ENCODE results near the gene LARGE1.
"Not testable (repeated sequence)": the region's sequence is repeated elsewhere in the genome, so short reads cannot be mapped to it uniquely, and the experiment has no call there.

Gene LARGE1

DNA sequence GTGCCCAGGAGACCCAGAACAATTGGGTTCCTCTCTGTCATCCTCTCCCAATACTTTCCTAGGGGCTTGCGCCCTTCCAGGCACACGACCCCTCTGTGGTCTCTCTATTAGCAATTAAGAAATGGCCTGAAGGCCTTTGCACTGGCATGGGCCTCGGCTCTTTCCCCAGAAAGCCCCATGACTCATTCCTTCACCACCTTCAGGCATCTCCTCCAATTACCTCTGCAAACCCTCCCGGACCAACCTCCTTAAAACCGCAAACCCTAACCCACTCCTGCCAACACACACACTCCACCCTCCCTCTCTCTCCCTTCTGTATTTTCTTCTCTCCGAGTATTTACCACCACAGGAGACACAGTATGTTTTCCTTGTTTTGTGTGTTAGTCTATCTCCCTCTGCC is 36.7 kb downstream of the LARGE1 start:
- no peak for DNase-seq

DNA sequence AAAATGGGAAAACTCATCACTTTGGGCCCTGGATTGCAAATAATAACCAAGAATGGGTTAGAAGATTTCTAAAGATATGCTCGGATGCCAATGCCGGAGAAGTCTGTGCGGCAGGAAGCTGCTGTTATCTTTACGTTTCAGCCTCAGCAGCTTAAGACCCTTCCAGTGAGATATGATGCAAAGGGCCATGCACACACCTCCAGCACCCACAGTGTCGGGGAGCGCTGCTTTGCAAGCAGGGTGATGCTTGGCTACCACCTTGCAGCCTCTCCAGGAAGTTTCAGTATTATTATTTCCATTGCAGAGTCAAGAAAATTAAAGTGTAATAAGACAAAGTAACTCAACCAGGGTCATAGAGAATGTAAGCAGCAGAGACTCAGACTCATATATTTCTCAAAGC is 37.3 kb downstream of the LARGE1 start:
- DNase-seq: no peak

DNA sequence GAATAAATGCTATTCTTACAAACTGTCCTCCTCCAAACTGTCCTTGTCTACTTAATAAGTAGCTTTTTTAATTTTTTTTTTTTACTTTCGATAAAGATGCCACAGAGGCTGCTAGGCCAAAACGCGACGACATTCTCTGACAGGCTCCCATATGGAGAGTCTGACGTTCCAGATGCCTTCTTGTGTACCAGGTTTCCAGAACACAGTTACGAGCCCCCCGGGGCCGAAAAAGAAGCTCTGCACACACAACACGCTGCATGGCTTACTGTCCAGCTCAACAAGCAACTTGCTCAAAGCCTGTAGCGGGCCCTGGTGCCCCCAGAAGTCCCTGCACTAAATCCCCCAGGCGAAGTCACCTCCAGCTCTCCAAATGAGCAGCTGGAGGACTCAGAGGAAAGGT is 39.3 kb downstream of the LARGE1 start:
- DNase-seq: no peak

DNA sequence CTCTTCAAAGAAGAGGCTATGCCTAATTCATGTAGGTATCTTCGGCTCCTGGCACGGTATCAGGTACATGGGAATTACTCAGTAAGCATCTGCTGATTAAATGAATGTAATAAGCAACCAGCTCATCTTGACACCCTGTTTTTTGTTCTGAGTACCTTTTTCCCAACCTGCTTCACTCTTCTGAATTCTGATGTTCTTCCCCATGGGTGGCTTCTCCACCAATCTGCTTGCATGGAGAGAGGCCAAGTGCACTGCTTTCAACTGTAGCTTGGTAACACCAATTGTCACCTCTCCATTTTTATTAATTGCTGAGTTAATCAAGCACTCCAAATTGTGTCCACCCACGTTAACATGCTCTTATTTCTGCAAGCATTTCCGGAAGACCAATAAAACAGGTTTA is 40.5 kb downstream of the LARGE1 start:
- no peak for DNase-seq

DNA sequence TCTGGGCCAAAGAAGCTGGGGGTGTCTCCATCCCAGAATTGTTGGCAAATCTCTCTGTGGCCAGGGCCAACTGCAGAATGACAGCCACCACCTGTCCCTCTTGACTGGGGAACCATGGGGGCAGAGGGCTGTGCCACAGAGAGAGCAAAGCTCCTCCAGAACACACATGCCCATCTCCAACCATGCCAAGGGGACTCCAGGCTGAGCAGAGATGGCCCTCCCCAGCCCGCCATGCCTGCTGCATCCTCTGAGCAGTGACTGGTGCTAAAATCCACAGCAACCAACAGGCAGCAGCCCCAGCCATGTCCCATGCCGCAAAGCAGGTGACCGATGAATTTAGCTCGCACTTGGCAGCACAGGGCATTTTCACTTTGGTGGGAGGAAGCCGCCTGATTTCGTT is 45.0 kb downstream of the LARGE1 start:
- DNase-seq: no peak

DNA sequence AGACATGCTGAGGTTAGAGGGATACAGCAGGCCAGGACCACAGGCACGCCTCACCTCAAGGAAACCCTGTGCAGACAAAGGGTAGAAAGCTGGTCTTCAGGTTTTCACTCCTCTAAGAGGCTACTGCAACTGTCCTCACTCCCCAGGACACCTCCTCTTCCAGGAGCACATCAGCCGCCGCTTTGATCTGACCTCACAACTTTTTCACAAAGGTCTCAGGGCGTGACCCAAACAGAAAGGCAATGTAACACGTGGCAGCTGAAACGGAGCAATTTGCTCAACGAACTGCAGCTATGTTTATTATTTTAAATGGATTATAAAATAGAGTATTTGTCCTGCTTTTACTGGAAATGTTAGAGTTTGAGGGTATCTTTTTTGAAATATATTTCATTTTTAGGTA is 46.1 kb downstream of the LARGE1 start:
- DNase-seq: no peak

DNA sequence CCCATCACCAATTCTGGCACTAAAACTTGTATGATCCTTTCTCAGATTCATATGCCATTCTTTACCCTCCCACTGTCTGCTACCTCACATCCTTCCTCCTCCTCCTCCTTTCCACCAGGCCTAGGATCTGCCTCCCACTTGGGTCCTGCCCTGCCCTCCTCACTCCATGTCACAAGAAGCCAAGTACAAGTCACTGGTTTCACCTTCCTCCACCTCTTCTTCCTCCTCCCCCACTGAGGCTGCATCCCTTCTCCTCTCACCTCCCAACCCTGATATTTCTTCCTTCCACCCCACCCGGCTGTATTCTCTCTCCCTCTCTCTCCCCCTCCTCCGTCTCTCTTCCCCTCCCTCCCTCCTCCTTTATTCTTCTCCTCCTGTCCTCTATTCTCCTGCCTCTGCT is 46.6 kb downstream of the LARGE1 start:
- DNase-seq: no peak

DNA sequence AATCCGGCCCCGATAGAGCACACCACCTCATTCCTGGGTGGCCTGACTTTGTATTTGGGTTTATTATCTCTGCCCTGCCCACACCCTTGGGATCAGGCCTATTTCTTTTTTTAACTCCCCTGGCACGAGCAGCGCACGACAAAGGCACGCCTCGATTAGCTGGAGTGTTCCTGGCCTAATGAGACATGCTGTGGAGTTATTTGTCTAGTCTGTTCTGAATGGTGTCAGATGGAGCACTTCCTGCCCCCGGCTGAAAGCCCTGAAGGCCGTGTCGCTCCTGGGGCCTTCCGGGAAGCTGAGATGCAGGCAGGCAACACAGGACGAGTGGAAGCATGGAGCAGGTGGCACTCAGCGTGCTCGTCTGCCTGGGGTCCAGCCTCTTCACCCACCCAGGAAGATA is 47.1 kb downstream of the LARGE1 start:
- DNase-seq: no peak

DNA sequence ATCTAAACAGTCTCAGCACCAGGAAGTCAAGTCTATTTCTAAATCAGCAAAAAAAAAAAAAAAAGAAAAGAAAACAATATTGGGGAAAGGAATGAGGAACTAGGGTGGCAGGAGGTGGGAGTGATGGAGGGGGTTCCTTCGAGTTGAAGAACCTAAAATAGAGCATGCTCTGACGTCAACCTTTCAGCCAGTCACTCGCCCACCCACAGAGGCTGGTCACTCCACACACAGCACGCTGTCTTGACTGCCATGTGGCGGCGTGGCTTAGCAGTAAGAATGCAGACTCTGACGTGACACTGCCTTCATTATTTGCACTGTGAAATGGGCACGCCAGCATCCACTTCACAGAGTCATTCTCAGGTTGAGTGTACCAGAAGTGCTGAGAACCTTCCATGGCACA is 48.3 kb downstream of the LARGE1 start:
- no peak for DNase-seq

DNA sequence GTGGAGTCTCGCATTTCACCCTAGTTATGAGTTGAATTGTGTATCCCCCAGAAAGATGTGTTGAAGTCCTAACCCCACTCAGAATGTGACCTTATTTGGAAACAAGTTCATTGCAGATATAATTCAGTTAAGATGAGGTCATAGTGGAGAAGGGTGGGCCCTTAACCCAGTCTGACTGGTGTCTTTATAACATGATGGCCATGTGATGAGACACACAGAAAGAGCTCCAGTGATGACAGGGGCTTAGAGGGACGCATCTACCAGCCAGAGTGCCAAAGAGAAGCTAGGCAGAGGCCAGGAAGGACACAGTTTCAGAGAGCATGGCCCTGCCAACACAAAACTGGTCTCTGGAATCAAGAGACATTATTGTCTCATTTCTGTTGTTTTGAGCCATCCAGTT is 50.3 kb downstream of the LARGE1 start:
- peak; percentile 56 for DNase-seq

DNA sequence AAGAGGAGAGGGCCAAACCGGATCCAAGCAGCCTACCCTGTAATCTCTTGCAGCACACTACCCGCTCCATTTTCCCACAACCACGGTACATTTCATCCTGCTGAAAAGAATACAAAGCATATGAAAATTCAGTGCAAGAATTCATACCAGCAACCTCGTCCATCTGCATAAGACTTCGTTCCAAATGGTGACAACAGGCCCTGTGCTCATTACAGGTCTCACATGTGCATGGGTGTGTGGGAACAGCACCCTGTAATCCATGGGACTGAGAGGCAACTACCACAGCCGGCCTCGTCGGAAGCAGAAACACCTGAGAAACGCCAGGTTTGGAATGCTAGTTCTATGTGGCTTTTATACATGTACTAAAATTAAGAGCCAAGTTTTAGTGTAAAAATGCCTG is 52.3 kb downstream of the LARGE1 start:
- DNase-seq: no peak

DNA sequence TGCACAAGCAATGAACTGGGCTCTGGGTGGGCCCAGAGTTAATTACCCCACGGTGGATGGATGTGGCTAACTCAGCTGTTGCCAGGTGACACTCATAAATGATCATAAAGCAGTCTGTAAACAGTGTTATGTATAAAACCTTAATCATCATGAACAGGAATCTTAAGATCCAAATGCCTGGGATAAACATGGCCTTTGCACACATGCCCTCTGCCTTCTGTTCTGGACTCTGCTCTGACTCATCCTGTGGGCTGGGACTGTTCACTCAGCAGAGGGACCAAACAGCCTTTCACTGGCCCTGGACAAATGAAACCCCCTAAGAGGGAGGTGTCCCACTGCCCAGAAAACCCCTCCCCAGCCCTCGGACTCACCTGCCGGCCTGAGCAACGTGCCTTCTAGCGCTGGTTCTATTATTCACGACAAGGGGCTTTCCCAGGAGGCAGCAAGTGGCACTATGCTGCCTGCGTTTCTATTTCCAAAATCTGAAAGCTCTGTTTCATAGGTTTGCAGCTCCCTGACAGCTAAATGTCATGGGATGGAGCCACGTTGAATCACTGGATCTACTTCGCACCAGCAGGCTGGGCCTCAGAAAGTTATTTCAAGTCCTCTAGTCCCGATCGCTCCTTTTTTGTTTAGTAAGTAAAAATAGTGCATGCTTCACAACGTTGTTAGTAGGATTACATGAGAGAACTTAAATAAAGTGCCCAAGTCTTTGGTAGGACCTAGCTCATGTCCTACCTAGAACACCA is 53.0 kb downstream of the LARGE1 start:
- no peak for DNase-seq

DNA sequence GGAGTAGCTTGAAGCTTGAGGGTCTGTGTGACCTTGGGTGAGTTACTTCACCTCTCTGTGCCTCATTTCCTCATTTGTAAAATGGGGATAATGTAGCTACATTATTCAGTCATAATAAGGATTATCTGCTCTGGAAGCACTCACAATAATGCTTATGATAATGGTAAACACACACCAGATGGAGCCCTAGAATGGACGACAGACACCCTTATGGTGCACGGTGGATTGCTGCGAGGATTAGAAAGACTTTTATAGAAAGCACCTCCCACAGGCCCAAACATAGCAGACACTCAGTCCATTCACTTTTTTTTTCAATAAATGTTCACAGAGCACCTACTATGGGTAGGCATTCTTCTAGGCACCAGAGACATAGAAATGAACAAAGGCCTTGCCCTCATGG is 53.8 kb downstream of the LARGE1 start:
- DNase-seq: no peak

DNA sequence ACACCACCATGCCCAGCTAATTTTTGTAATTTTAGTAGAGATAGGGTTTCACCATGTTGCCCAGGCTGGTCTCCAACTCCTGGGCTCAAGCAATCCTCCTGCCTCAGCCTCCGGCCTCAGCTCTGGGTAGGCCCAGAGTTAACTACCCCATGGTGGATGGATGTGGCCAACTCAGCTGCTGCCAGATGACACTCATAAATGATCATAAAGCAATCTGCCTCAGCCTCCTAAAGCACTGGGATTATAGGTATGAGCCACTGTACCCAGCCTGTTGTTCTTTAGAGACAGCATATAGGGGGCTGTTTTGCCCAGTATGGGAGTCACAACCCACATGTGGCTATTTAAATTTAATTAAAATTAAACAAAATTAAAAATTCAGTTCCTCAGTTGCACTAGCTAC is 54.3 kb downstream of the LARGE1 start:
- DNase-seq: no peak

DNA sequence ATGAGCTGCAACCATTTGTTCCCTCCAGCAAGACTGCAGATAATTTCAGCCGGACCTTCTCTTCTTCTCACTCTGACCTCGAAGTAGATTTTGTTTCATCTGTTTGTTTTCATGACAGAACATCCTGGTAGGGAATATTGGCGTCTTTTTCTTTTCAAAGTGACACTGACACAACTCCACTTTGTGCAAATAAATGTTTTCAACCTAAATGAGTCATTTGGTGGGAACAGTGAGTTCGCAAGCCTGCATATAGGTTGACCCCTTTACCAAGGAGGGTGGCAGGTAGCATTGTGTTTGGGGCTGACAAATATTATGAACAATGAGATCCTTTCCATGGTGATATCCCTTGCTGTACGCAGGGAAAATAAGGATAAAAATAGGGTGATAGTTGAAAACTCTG is 55.0 kb downstream of the LARGE1 start:
- no peak for DNase-seq

DNA sequence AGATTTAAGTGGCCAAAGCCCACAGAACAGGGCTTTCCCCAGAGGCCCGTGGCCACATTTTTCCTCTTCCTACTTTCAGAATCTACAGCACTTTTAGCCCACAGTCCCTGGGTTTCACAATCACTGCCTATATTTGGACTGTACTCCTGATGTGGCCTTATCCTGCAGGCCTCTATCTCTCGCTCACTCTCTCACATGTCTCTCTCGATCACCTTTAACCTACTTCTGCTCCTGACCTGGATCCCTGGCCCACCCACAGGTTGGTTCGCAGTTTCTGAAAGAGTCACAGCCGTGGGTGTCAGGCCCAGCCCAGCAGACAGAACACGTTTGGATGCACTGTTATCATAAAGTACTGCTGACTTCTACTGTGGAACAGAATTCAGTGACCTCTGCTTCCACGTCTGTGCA is 55.5 kb downstream of the LARGE1 start:
- no peak for DNase-seq

DNA sequence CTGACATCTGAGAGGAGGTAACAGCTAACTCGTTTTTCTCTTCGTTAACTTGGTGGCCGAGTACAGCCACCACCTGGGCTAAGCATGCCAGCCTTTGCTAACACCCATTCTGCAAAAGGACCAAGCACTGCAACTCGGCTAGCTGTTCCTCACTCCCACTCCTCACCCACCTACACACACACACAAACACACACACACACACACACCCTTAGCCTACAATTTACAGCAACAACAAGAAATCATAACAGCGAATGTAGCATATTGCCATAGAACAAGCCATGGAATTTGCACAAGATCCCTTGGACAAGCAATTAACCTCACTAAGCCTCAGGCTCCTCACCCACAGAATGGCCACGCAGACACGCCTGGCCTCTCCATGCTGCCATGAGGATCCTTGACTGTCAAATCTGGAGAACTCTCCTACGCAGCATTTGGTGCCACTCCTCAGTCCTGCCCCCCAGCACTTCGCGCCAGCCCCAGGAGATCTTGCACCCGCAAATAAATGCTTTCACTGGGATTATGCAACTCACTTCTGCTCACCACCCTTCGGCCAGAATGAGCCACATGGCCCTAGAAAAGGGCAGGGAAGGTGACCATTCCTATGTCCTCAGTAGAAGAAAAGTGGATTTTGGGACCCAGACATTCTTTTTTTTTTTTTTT is 58.9 kb downstream of the LARGE1 start:
- DNase-seq: no peak

DNA sequence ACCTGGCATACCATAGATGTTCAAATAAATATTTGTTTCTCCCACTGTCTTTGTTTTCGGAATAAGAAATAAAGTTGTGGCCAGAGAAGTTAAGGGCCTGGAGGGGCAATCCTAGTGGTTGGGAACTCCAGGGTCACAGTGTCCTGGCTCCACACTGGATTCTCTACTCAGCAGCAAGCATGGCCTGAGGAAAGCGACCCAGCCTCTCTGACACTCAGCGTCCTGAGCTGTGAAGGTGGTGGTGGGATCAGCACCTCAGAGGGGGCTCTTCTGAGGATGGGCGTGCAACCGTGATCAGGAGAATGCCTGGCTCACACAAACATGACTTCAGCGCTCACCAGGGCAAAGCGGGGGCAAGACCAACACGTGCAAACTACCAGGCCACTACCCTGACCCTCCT is 59.9 kb downstream of the LARGE1 start:
- DNase-seq: no peak

DNA sequence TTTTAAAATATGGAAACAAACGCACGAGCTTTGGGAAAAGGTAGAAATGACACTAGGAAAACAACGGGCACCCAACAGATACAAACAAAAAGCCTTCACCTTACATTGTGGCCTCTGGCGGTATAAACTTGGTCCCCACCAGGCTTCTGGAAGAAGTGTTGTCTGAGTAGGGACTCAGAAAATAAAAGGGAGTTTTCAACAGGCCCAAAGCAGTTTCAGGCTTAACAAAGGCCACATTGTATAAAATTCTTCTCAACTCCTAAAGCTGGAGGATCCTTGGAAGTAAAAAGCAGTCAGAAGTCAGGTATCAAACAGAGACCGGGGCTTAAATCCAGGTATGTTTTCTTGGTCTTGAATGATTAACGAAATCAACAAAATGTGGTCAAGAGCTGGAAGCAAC is 61.0 kb downstream of the LARGE1 start:
- no peak for DNase-seq

DNA sequence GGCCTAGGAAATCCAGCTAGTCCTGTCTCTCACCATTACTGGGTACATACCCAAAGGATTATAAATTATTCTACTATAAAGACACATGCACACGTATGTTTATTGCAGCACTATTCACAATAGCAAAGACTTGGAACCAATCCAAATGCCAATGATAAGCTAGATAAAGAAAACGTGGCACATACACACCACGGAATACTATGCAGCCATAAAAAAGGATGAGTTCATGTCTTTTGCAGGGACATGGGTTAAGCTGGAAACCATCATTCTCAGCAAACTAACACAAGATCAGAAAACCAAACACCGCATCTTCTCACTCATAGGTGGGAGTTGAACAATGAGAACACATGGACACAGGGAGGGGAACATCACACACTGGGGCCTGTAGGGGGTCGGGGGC is 61.6 kb downstream of the LARGE1 start:
- not testable (repeated sequence) for DNase-seq

DNA sequence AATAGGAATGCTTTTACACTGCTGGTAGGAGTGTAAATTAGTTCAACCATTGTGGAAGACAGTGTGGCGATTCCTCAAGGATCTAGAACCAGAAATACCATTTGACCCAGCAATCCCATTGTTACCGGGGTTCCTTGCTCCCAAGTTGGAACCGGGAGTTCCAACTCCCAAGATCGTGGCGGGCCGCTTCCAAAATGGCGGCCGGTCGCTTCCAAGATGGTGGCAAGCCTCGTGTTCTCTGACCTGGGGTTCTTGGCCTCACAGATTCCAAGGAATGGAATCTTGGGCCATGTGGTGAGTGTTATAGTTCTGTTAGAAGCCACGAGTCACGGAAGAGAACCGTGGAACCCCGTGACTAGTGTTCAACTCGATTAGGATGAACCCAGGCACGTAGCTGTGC is 62.5 kb downstream of the LARGE1 start:
- DNase-seq: not testable (repeated sequence)

DNA sequence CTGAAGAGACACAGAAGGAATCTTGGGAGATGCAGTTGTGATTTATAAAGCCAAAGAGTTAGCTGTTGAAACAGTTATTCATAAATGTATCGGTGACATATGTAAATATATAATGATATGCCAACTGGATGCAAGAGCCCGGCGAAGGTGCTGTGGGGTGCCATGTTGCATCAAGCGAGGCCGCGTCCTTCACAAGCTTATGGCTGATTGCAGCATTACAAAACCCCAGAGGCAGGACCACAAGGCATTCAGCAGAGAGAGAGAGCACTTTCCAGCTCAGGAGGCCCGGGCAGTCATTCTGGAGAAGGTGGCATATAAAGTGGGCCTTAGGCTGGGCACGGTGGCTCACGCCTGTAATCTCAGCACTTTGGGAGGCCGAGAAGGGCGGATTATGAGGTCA is 65.6 kb downstream of the LARGE1 start:
- DNase-seq: no peak

DNA sequence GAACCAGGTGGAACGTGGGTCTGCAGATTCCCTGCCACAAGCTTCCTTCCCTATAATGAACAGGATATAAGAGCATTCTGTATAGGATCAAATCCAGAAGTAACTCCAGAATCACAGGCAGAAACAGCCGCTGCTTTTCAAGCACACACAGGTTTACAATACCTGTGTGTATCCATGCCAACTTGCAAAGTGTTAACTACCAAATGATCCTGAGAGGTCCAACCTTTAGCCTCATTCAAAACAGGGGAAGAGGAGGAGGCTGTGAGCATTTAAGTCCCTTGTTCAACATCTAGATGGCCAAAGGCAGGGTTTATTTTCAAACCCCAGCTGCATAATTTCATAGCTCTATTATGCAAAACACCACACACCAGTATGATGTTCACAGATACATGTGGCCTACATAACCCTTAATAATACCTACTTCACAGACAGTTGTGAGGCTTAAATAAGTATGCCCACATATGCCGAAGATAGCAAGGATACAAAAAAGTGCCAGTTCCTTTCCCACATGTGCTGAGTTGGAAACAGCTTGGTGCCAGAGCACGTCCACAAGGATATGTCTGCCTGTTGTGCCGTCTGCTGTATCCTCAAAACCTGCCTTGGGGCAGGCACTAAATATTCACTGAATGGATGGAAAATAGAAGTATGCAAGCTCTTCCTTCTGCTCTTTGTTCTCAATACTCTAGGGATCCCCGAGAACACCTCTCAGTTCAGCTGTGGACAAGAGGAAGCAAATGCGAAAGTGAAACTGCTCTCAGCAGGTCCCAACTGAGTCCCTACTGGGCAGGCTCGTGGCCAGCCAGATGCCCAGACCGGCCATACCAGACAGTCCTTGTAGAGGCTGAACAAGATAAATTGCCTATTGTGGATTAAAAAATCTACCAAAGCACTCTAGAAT is 66.8 kb downstream of the LARGE1 start:
- DNase-seq: peak; percentile 58

DNA sequence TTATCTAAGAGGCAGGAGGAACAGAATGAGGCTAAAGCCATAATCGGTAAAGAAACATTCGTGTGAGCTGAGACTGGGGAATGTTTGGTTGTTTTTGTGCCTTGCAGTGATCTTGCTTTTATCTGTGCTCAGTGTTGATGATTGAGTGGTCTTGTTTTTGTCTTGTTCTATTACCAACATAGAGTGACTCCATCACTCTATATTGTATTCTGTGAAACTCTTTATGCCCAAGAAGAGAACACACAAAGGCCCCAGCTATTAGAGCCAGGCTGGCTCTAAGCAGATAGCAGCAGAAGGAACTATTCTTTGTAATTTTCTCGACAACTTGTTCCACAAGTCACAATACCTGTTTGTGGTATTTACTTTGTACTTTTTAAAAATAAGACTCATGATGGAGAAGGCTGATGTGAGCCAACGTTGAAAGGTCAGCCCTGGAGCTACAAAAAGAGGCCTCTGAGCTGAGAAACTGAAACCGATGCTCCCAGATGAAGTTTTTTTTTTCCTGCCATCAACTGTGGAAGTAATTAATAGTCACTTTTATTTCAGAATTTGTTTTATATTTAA is 68.4 kb downstream of the LARGE1 start:
- no peak for DNase-seq
